Kidney (tissue), 14 donors: ENCODE measurements around the gene PHF13. TPM values are rescaled to one million over a fixed set of nuclear protein-coding genes. Genes with fewer than 3 reads are reported as not detected.

Source experiments
- DNase-seq, 5 donors: peaks; one replicate each; pipeline ENCODE4 v3.0.0-alpha.2; 2013 to 2020
- FAIRE-seq: peaks from 2 replicates; lab custom pipeline; 2012; peaks lifted over from hg19 to GRCh38; lab: Jason Lieb, UNC
- H3K27ac ChIP-seq, 2 donors: one replicate each; pipeline ENCODE4 v1.7.0; 2013; ENCODE audit warnings: low read depth in 2 of 2, low read length in 2 of 2, inconsistent platforms in 1 of 2
- H3K27me3 ChIP-seq: one replicate; pipeline ENCODE4 v1.7.1; 2013; ENCODE audit warnings: low read length, inconsistent platforms; ENCODE audit not compliant: control insufficient read depth, insufficient read depth
- H3K36me3 ChIP-seq, 3 donors: one replicate each; pipeline versions ENCODE4 v1.7.0 to v1.7.1; 2013; ENCODE audit warnings: low read length in 3 of 3, control low read depth in 1 of 3, inconsistent platforms in 1 of 3; ENCODE audit not compliant: insufficient read depth in 3 of 3, control insufficient read depth in 2 of 3
- H3K4me1 ChIP-seq, 3 donors: one replicate each; pipeline versions ENCODE4 v1.7.0 to v1.7.1; 2013; ENCODE audit warnings: low read length in 3 of 3, inconsistent platforms in 1 of 3, low read depth in 1 of 3; ENCODE audit not compliant: control insufficient read depth in 2 of 3, insufficient read depth in 2 of 3
- H3K4me3 ChIP-seq, 3 donors: one replicate each; pipeline versions ENCODE4 v1.7.0 to v1.8.1; 2013; ENCODE audit warnings: low read length in 3 of 3, control low read depth in 1 of 3, inconsistent platforms in 1 of 3
- H3K9ac ChIP-seq, 3 donors: one replicate each; pipeline versions ENCODE4 v1.7.0 to v1.7.1; 2013; ENCODE audit warnings: low read length in 3 of 3, control low read depth in 1 of 3, inconsistent platforms in 1 of 3
- H3K9me3 ChIP-seq, 3 donors: one replicate each; pipeline versions ENCODE4 v1.7.0 to v1.7.1; 2013; ENCODE audit warnings: low read length in 3 of 3, control low read depth in 1 of 3, inconsistent platforms in 1 of 3; ENCODE audit not compliant: control insufficient read depth in 2 of 3, insufficient read depth in 1 of 3
- intact Hi-C: fragments of 100-400 bp; cut with DNase I; formaldehyde crosslinking; loops from one replicate; pipeline ENCODE4 v1.11.1; 2022
- polyA plus RNA-seq: library from polyadenylated mRNA; stranded (reverse); fragments of 350-450 nt; fragmentation: Illumina TruSeq; extraction: RNeasy Lipid Tissue Mini Kit (QIAGEN cat#74804); gene quantifications from one replicate; pipeline ENCODE4 v1.2.3, GENCODE V29; 2014; ENCODE audit warnings: low read depth, low replicate concordance; ENCODE audit not compliant: insufficient read depth
- total RNA-seq: library from RNA; stranded (reverse); fragmentation: NEBNext Ultra II Directional; extraction: Animal tissue kit (Norgen Biotek cat#: 25700); gene quantifications from one replicate; pipeline ENCODE4 v1.2.1, GENCODE V29; 2021
- TF ChIP-seq, protein P1 (sequence below): IDR thresholded peaks from 3 replicates; pipeline ENCODE4 v1.5.1; 2012; ENCODE audit warnings: mild to moderate bottlenecking, moderate library complexity, borderline replicate concordance; ENCODE audit not compliant: insufficient read depth; ENCODE audit errors: extremely low read depth
- donor health status: control.
- donor health status: control.
- donor health status: control.
- donor health status: control.
- donor health status: control.
- donor health status: DM: yes; HTN: yes; CAD: no.
- donor health status: Normal renal cell carcinoma (clear cell type).

Gene PHF13
- total and polyA plus RNA-seq, 2 donors from 2014 or later = 6.0 to 11.0 TPM

- H3K4me3 ChIP-seq = no peak overlapping the region
- intact Hi-C loops = no loop called here
Observed at GRCh38 chr1:6590046-6590445, 23.5 kb upstream of the PHF13 start.

DNA sequence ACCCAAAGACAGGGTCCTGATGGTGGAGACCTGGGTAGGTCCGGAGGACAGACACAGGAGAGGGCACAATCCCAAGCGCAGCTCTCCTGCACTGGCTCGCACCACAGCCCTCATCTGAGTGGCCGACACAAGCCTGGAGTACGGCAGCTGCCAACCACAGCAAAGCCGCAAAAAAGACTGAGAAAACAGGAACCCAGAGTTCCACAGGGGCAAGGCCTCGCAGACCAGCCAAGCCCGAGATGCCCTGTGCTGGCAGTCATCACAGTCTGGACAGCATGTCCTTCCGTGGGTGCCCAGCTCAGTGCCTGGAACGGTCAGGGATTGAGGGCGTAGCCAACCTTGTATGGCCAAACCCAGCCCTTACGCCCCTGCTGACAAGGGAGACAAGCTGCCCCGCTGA lies 22.3 kb upstream of the PHF13 start:
- Histone ChIP-seq H3K27ac (no peak overlapping the region), H3K9ac (no peak overlapping the region)

More at GRCh38 chr1:6590046-6590445, 23.5 kb upstream of the PHF13 start:
- no peak overlapping the region for H3K9ac ChIP-seq
- H3K27ac ChIP-seq = no peak overlapping the region
- DNase-seq (no peak), FAIRE-seq (no peak)
- H3K27me3 ChIP-seq = no peaks in the 10 kb centered on the region
- TF ChIP-seq, protein P1, sequence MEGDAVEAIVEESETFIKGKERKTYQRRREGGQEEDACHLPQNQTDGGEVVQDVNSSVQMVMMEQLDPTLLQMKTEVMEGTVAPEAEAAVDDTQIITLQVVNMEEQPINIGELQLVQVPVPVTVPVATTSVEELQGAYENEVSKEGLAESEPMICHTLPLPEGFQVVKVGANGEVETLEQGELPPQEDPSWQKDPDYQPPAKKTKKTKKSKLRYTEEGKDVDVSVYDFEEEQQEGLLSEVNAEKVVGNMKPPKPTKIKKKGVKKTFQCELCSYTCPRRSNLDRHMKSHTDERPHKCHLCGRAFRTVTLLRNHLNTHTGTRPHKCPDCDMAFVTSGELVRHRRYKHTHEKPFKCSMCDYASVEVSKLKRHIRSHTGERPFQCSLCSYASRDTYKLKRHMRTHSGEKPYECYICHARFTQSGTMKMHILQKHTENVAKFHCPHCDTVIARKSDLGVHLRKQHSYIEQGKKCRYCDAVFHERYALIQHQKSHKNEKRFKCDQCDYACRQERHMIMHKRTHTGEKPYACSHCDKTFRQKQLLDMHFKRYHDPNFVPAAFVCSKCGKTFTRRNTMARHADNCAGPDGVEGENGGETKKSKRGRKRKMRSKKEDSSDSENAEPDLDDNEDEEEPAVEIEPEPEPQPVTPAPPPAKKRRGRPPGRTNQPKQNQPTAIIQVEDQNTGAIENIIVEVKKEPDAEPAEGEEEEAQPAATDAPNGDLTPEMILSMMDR = no peak
- peaks cover 2 to 42% (median 38%) of the 10 kb centered on the region in 3 donors for H3K36me3 ChIP-seq
- H3K4me1 ChIP-seq = peaks cover 0 to 5% (median 0%) of the 10 kb centered on the region in 3 donors
- no peaks in the 10 kb centered on the region for H3K9me3 ChIP-seq

GRCh38 chr1:6591644-6592043 lies 21.9 kb upstream of the PHF13 start:
- intact Hi-C loops = no loop called here
- Histone ChIP-seq H3K9me3 (no peaks in the 10 kb centered on the region), H3K9ac (no peak overlapping the region), H3K4me3 (no peak overlapping the region), H3K27me3 (no peaks in the 10 kb centered on the region), H3K27ac (no peak overlapping the region), H3K4me1 (peaks cover 0 to 8% (median 7%) of the 10 kb centered on the region in 3 donors), H3K36me3 (peaks cover 2 to 50% (median 47%) of the 10 kb centered on the region in 3 donors)
- FAIRE-seq (no peak), DNase-seq (no peak)
- TF ChIP-seq, protein P1 = no peak

More for the DNA sequence above, 22.3 kb upstream of the PHF13 start:
- Histone ChIP-seq H3K4me1 (peaks cover 0 to 4% (median 3%) of the 10 kb centered on the region in 3 donors), H3K27me3 (no peaks in the 10 kb centered on the region), H3K36me3 (peaks cover 2 to 46% (median 46%) of the 10 kb centered on the region in 3 donors), H3K9me3 (no peaks in the 10 kb centered on the region), H3K4me3 (no peak overlapping the region)
- DNase-seq (no peak), FAIRE-seq (no peak)
- TF ChIP-seq, protein P1 = no peak
- intact Hi-C loops = no loop called here

GRCh38 chr1:6592441-6592840 lies 21.1 kb upstream of the PHF13 start:
- H3K4me1 ChIP-seq = peaks cover 0 to 16% (median 15%) of the 10 kb centered on the region in 3 donors
- TF ChIP-seq, protein P1 = no peak
- no peak overlapping the region for H3K9ac ChIP-seq

More at GRCh38 chr1:6592441-6592840, 21.1 kb upstream of the PHF13 start:
- no peaks in the 10 kb centered on the region for H3K9me3 ChIP-seq
- H3K36me3 ChIP-seq = peaks cover 2 to 58% (median 52%) of the 10 kb centered on the region in 3 donors
- intact Hi-C loops = no loop called here
- H3K27ac ChIP-seq = no peak overlapping the region
- H3K27me3 ChIP-seq = no peaks in the 10 kb centered on the region
- H3K4me3 ChIP-seq = no peak overlapping the region
- DNase-seq (no peak), FAIRE-seq (no peak)
